Measurements from ENCODE around the gene ARF3. TPM values are rescaled to one million over a fixed set of nuclear protein-coding genes. Genes with fewer than 3 reads are reported as not detected.

The ARF3 gene
- total and polyA plus RNA-seq, 9 of the 15 experiments (the other 6 are each of a cell fraction or from before 2014, with no cell fraction given) = 5.9 to 170 (median 64.4) TPM

GRCh38 chr12:48954061-48954460 lies 3.2 kb downstream of the ARF3 start (continued):
- TF ChIP-seq REST (IDR thresholded peaks at IDR 0.05; ENCODE audit: borderline replicate concordance) = no peak
- no peak for TF ChIP-seq REST (CRISPR knock-in tag; IDR thresholded peaks at IDR 0.05; ENCODE audit: low read depth)
- no peak for TF ChIP-seq ZBTB17 (CRISPR knock-in tag; IDR thresholded peaks at IDR 0.05)
- TF ChIP-seq FOXO4 (CRISPR knock-in tag; IDR thresholded peaks at IDR 0.05) = no peak
- no peak for TF ChIP-seq NFIX (CRISPR knock-in tag; IDR thresholded peaks at IDR 0.05; ENCODE audit: low read depth)
- TF ChIP-seq SAP30 (IDR thresholded peaks at IDR 0.05; ENCODE audit: borderline replicate concordance, insufficient read depth, low read depth, low read length, poor library complexity, severe bottlenecking) = no peak
- TF ChIP-seq ZNF586 (CRISPR knock-in tag; conservative IDR thresholded peaks at IDR 0.05) = no peak

Data from K562 (cell line).